Adrenal gland (tissue), 12 donors: Measurements from ENCODE around the gene ITGA2. TPM values are rescaled to one million over a fixed set of nuclear protein-coding genes. Genes with fewer than 3 reads are reported as not detected.
"Not testable (repeated sequence)": the region's sequence is repeated elsewhere in the genome, so short reads cannot be mapped to it uniquely, and the experiment has no call there.

Experiments
- DNase-seq, 7 donors: peaks; one replicate each; pipeline ENCODE4 v3.0.0-alpha.2; 2019 to 2020
- H3K27ac ChIP-seq, 5 donors: fragments of 200-600 bp; sonication (generic) in 4 of 5; 1 replicate in 3 of 5; 2 replicates in 2 of 5; pipeline versions ENCODE4 v1.5.1 to v1.8.0; 2016 to 2020; ENCODE audit warnings: mild to moderate bottlenecking in 1 of 5
- H3K27me3 ChIP-seq: fragments of 200-600 bp; 2 replicates; pipeline ENCODE4 v1.8.0; 2021
- H3K36me3 ChIP-seq, 2 donors: fragments of 200-600 bp; replicated peaks in 1 of 2; 1 replicate in 1 of 2; 2 replicates in 1 of 2; pipeline versions ENCODE4 v1.5.1 to v1.8.0; 2018 to 2022
- H3K4me1 ChIP-seq, 2 donors: fragments of 200-600 bp; replicated peaks in 1 of 2; 1 replicate in 1 of 2; 2 replicates in 1 of 2; pipeline versions ENCODE4 v1.5.1 to v1.8.0; 2018 to 2021
- H3K4me3 ChIP-seq, 4 donors: fragments of 200-600 bp; sonication (generic) in 3 of 4; one replicate each; pipeline ENCODE4 v1.5.1; 2016 to 2018
- H3K9me3 ChIP-seq, 3 donors: fragments of 200-600 bp; sonication (generic) in 1 of 3; replicated peaks in 1 of 3; 1 replicate in 2 of 3; 2 replicates in 1 of 3; pipeline versions ENCODE4 v1.5.1 to v1.8.0; 2016 to 2021
- CTCF ChIP-seq, 6 experiments: fragments of 450-650 bp in 4 of 6; fragments of 200-600 bp in 2 of 6; sonication (generic) in 1 of 6; IDR thresholded peaks; 1 replicate in 5 of 6; 2 replicates in 1 of 6; pipeline versions ENCODE4 v1.5.1 to v1.8.0; 2016 to 2021; ENCODE audit warnings: antibody characterized with exemption in 6 of 6, mild to moderate bottlenecking in 2 of 6, moderate library complexity in 1 of 6
- POLR2A ChIP-seq, 2 donors: fragments of 450-650 bp; IDR thresholded peaks; one replicate each; pipeline ENCODE4 v1.6.1; 2017; ENCODE audit warnings: antibody characterized with exemption in 2 of 2, mild to moderate bottlenecking in 2 of 2, moderate library complexity in 1 of 2
- WGBS, 4 donors: extraction: QIAGEN DNeasy Blood & Tissue Kit in 2 of 4; methylation state at CpG; one replicate each; pipeline versions ENCODE4 v1.1.5 to v1.1.7; 2013 to 2017; 5-methylcytosine and 5-hydroxymethylcytosine counted together
- intact Hi-C, 2 donors: fragments of 100-400 bp; cut with DNase I; formaldehyde crosslinking; loops; one replicate each; pipeline versions ENCODE4 v1.14.1 to v1.15.0; 2022 to 2023
- polyA plus RNA-seq, 3 donors: library from polyadenylated mRNA; stranded (reverse); fragments of 200-250 nt in 2 of 3; fragments of 350-450 nt in 1 of 3; fragmentation: Illumina TruSeq in 1 of 3; extraction: RNeasy Lipid Tissue Mini Kit (QIAGEN cat#74804) in 1 of 3; gene quantifications; one replicate each; pipeline ENCODE4 v1.2.3, GENCODE V29; 2013 to 2014
- total RNA-seq, 9 donors: library from RNA; depleted of rRNA in 4 of 9; stranded (reverse); fragments of >200 nt in 4 of 9; fragments of 120-200 nt in 1 of 9; fragmentation: NEBNext Ultra II Directional in 1 of 9; extraction: Animal tissue kit (Norgen Biotek cat#: 25700) in 1 of 9; gene quantifications; one replicate each; pipeline versions ENCODE4 v1.1.0 to v1.2.4, GENCODE V29; 2013 to 2023
- donor health status: healthy with polysubstance abuse.
- donor health status: Bipolar disorder and iron deficiency.
- donor health status: DM: yes; HTN: yes; CAD: no.
- donor health status: DM: no; HTN: no; CAD: no.
- donor health status: DM: no; HTN: no; CAD: no.
- donor health status: DM: yes; HTN: yes; CAD: no.

ITGA2 gene
- total and polyA plus RNA-seq, 12 donors = 1.8 to 127 (median 20.8) TPM

DNA sequence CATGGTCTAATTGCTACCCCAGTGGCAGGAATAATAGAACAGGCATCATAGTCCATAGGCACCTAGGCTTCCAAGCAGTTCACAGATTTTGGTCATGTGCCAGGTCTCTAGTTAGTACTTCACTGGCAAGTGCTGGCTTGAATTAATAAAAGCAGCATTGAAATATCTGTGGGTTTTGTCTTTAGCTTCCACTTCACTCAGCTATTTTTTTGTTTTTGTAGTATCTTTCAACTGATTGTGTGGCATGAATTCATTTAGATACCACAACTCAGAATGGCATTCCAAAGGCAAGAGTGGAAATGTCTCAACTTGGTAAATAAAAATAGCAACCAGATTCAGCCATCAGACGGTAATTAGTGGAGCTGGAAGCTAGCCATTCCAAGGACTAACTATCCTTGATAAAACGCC, 27.9 kb upstream of the ITGA2 start:
- intact Hi-C loops = no loop called here
- TF ChIP-seq CTCF (IDR thresholded peaks at IDR 0.05) (no peak), POLR2A (IDR thresholded peaks at IDR 0.05) (no peak)
- WGBS, 4 donors = 20 to 37% (median 30%) methylated on average over 2 of the region's 2 CpGs

DNA sequence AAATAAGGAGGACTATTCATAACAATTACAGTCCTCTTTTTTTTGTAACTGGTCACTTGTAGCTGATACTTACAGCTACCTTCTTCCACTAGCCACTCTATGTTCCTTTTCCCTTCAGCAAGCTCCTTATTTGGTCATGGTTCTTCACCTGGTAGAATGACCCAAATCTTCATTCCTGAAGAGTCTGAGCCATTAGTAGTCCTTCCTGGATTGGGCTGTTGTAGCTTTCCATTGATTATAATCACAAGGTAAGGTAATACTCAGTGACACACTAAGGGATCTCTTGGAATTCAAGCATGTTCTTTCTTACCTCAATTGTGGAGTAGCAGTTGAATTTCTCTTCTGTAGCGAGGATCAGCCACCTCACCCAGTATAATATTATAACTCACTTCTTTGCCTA, 25.5 kb upstream of the ITGA2 start:
- H3K4me3 ChIP-seq = no peak overlapping the region
- intact Hi-C loops = no loop called here
- 95 to 100% (median 98%) methylated on average over 1 of the region's 1 CpG for WGBS, 4 donors
- H3K9me3 ChIP-seq = no peaks in the 10 kb centered on the region
- no peak overlapping the region for H3K27ac ChIP-seq
- no peaks in the 10 kb centered on the region for H3K36me3 ChIP-seq
- no peaks in the 10 kb centered on the region for H3K4me1 ChIP-seq
- H3K27me3 ChIP-seq = no peaks in the 10 kb centered on the region
- TF ChIP-seq CTCF (IDR thresholded peaks at IDR 0.05) = no peak
- TF ChIP-seq POLR2A (IDR thresholded peaks at IDR 0.05) = no peak
- no peak for DNase-seq

More for the DNA sequence above, 27.9 kb upstream of the ITGA2 start:
- no peaks in the 10 kb centered on the region for H3K27me3 ChIP-seq
- no peaks in the 10 kb centered on the region for H3K4me1 ChIP-seq
- no peaks in the 10 kb centered on the region for H3K9me3 ChIP-seq
- no peaks in the 10 kb centered on the region for H3K36me3 ChIP-seq
- H3K27ac ChIP-seq = no peak overlapping the region
- H3K4me3 ChIP-seq = no peak overlapping the region
- DNase-seq = peak in 1 of 7 donors; percentile 14

GRCh38 chr5:52964138-52964537, 25.0 kb upstream of the ITGA2 start:
- no peak for DNase-seq
- WGBS, 4 donors = 96 to 100% (median 98%) methylated on average over 1 of the region's 1 CpG
- TF ChIP-seq CTCF (IDR thresholded peaks at IDR 0.05) (no peak), POLR2A (IDR thresholded peaks at IDR 0.05) (no peak)
- Histone ChIP-seq H3K27me3 (no peaks in the 10 kb centered on the region), H3K9me3 (no peaks in the 10 kb centered on the region), H3K4me3 (no peak overlapping the region), H3K27ac (no peak overlapping the region), H3K36me3 (no peaks in the 10 kb centered on the region), H3K4me1 (no peaks in the 10 kb centered on the region)
- intact Hi-C loops = no loop called here

GRCh38 chr5:52976157-52976556, 13.0 kb upstream of the ITGA2 start:
- intact Hi-C loops, H3K9me3 ChIP-seq, DNase-seq, H3K4me3 ChIP-seq, H3K36me3 ChIP-seq, H3K27ac ChIP-seq, H3K27me3 ChIP-seq, H3K4me1 ChIP-seq: not testable (repeated sequence)
- WGBS, 4 donors = 82 to 100% (median 87%) methylated on average over 3 to 7 of the region's 7 CpGs

- Histone ChIP-seq H3K4me1 (no peaks in the 10 kb centered on the region), H3K9me3 (no peaks in the 10 kb centered on the region), H3K4me3 (no peak overlapping the region), H3K27ac (no peak overlapping the region), H3K27me3 (no peaks in the 10 kb centered on the region), H3K36me3 (no peaks in the 10 kb centered on the region)
- intact Hi-C loops = no loop called here
- WGBS, 4 donors = 80 to 94% (median 90%) methylated on average over 4 to 7 of the region's 7 CpGs
- DNase-seq = no peak
- TF ChIP-seq POLR2A (IDR thresholded peaks at IDR 0.05) (no peak), CTCF (IDR thresholded peaks at IDR 0.05) (no peak)
These were observed 11.8 kb upstream of the ITGA2 start for GRCh38 chr5:52977264-52977897.
